GM15510 (cell line): ENCODE measurements around the gene GAK.

ENCODE experiments used
- POLR2A ChIP-seq: IDR thresholded peaks from 3 replicates; pipeline ENCODE4 v1.6.1; 2011; ENCODE audit warnings: borderline replicate concordance; ENCODE audit not compliant: insufficient read length; ENCODE audit errors: extremely low read depth

The GAK gene

DNA sequence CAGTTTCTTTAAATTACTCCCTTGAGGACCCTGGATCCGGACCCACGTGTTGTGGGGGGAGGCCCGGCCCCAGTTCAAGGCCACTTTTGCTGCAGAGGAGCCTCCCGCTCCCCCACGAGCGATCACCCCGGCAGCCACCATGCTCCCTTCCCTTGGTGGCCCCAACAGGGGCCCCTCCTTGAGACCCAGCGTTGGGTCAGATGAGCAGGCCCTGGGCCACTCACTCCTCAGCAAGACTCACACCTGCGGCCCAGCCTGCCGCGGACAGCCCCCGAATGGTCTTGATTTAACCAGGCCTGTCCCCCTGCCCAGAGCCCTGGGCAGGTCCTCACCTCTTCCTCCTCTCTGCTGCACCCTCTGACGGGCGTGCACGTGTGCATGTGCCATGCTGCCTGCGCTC is 110.5 kb downstream of the GAK start:
- no peak for TF ChIP-seq POLR2A

DNA sequence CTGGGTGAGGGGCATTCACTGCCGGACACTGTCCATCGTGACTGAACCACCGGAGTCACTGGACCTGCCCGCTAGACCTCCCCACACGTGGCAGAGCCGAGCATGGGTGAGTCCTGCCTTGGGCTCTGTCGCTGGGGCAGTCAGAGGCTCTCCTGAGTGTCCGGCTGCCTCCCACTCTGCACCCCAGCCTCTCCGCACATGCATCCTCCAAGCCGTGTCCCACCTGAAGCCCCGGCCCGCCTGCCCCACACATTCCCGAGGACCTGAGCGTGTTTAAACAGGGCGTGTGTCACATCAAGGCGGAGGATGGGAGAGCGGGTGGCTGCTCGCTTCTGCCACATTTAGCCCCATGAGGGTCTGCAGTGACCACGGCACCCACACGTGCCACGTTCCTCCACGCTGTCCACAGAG is 110.9 kb downstream of the GAK start:
- no peak for TF ChIP-seq POLR2A

DNA sequence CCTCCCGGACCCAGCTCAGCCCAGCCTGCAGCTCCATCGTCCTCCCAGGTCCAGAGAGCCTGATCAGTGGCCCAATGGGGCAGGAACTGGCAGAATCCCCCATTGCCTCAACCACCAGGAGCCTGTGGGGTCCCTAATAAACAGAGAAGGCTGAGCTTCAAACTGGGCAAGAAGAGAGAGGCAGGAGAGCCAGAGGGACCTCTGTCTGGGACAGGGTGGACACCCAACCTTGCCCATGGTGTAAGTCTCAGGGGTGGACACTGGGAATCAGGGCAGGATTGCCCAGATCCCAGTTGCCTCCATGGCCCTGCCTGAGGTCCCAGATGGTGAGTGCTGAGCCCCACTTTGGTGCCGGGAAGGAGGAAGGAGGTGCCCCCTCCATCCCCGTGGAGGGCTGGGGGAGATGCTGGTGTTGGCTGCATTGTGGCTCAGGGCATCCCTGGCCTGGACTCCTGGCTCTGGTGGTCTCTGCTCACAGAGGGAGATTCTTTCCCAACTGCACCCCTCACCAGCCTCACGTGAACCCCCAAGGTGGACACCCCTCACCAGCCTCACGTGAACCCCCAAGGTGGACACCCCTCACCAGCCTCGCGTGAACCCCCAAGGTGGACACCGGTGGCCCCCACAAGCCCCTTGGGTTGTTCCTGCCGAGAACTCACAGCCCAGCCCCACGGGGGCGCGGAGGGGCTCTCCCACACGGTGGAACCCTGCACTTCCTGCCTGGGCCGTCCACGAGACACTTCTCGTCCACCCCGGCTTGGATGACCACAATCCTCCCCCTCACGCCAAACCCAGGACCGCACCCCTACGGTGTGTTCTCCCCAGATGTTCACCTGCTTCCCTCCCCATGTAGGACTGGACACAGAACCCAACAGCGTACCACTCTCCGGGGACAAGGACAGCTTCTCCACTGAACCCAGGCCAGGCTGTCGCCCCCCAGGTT is 111.6 kb downstream of the GAK start:
- TF ChIP-seq POLR2A, result no peak

DNA sequence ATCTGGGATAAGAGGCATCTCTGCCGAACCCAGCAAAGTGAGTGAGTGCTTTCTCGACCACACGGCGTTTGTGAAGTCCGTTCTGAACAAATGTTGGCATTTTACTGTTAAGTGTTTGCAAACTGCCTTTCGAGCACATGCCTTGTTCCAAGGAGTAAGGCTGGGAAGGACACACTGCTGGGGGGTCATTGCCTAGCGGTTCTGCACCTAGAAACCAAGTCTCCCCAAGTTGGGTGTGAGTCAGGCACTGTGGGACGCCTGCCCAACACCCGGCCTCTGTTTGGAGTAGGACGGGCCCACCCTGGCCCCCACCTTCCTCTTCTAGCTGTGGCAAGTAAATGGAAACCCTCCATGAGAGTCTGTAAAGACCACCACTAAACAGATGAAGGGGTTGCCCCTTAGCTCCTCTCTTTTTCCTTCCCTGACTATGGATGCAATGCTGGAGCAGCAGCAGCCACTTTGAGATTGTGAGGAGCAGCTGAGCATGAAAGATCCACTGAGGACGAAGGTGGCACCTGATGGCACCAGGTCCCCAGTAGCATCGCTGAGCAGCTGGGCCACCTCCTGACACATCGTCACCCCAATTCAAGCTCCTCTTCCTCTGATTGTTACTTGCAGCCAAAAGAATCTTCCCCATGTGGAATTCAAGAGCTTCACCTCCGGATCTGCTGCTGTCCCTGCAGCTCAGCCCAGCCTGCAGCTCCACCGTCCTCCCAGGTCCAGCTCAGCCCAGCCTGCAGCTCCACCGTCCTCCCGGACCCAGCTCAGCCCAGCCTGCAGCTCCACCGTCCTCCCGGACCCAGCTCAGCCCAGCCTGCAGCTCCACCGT is 112.5 kb downstream of the GAK start:
- no peak for TF ChIP-seq POLR2A

- no peak for TF ChIP-seq POLR2A
These were observed 113.8 kb downstream of the GAK start for GRCh38 chr4:818106-818921.

- TF ChIP-seq POLR2A, result no peak
These were observed 116.5 kb downstream of the GAK start for GRCh38 chr4:815464-816146.

DNA sequence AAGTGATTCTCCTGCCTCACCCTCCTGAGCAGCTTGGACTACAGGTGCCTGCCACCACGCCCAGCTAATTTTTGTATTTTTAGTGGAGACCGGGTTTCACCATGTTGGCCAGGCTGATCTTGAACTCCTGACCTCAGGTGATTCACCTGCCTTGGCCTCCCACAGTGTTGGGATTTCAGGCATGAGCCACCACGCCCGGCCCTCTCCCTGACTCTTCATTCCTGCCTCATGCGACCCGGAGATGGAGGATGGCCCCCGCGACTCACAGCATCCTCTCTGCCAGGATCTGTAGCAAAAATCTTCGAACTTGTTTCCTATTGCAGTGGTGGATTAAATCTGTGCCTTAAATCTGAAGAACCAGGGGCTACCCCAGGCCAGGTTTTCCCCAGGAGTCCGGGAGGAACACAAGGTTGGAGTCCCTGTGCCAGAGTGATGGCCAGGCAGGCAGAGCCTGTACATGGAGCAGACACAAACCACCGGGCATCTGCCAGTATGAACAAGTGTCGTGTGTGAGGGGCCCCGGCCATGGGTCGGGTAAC is 117.7 kb downstream of the GAK start:
- no peak for TF ChIP-seq POLR2A

DNA sequence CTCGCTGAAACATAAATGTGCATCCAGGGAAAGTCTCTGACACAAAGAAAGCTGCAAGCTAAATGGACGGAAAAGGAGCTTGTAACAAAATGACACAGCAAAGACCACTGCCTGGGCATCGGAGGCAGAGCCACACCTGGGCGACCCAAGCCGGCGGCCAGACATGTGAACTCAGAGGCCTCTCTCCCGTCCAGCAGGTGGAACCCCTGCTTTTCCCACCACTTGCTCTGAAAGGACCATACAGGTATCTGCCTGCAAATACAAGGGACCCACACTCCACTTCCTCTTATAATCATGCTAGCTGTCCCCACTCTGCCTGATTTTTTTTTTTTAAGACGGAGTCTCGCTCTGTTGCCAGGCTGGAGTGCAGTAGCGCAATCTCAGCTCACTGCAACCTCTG is 118.2 kb downstream of the GAK start:
- TF ChIP-seq POLR2A, result no peak

- no peak for TF ChIP-seq POLR2A
These were observed 123.1 kb downstream of the GAK start for GRCh38 chr4:808860-809570.

DNA sequence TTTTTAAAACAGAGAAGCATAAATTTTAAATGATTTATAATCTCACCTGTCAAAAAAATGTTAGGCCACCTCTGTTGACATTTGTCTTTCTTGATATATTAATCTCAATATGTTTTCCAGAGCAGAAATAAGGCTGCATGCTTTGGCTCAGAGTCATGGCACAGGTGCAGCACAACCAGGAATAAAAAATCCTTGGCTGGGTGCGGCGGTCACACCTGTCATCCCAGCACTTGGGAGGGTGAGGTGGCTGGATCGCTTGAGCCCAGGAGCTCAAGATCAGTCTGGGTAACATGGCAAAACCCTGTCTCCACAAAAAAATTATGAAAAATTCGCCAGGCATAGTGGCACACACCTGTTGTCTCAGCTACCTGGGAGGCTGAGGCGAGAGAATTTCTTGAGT is 124.3 kb downstream of the GAK start:
- TF ChIP-seq POLR2A, result no peak

DNA sequence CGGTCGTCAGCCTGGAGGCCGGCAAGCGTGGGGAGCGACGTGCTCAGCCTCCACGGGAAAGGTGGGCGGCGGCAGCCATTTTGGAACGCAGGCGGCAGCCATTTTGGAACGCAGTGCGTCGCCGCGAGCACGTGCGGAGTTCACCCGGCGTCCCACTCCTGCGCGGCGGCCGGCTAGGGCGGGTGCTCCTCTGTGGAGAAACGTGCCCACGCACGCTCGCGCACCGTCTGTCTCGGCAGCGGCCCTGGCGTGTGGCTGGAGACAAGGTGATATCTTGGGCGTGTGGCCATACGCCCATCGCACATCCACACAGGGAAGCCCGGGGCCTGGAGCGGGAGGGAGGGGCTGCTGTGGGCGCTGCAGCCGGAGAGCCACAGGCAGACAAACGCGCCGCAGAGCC is 127.3 kb downstream of the GAK start:
- TF ChIP-seq POLR2A, result no peak

DNA sequence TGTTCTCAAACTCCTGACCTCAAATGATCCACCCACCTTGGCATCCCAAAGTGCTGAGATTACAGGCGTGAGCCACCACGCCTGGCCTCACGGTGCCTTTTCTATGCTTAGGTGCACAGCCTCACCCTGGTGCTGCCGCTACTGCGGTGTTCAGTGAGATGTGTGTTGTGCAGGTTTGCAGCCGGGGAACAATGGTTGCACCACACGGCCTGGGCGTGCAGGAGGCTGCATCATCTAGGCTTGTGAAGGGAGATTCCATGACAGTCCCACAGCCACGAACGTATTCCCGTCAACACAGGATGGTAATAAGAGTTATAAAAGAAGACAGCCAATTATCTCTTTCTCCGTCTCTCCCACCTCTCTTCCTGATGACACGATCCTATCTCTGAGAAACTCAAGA is 128.2 kb downstream of the GAK start:
- TF ChIP-seq POLR2A, result no peak

GRCh38 chr4:801436-802124 is 130.5 kb downstream of the GAK start:
- no peak for TF ChIP-seq POLR2A
